Measurements from ENCODE around the gene EPN1. TPM values are rescaled to one million over a fixed set of nuclear protein-coding genes. Genes with fewer than 3 reads are reported as not detected.

EPN1 gene
- total and polyA plus RNA-seq, 5 donors from 2014 or later: 6.3 to 46.1 (median 8.1) TPM

- H3K4me1 ChIP-seq (ENCODE audit: control insufficient read depth, insufficient read depth, low read length, poor library complexity, severe bottlenecking): peaks cover 50% of the 10 kb centered on the region
Observed at GRCh38 chr19:55656988-55657747, 17.9 kb upstream of the EPN1 start.

GRCh38 chr19:55658846-55659459 is 16.1 kb upstream of the EPN1 start:
- Mint-ChIP-seq H3K36me3 (peaks cover 36% of the 10 kb centered on the region), H3K27me3 (peaks cover 7% of the 10 kb centered on the region), H3K4me1 (peaks cover 7 to 64% (median 41%) of the 10 kb centered on the region in 4 donors), H3K27ac (no peak overlapping the region), H3K4me3 (peak overlapping the region in 3 of 4 donors; percentile 36 to 91 (median 75)), H3K9me3 (peaks cover 0 to 2% (median 0%) of the 10 kb centered on the region in 7 donors)
- Histone ChIP-seq H3K4me3 (ENCODE audit: low read depth, low read length) (no peak overlapping the region), H3K27ac (ENCODE audit: insufficient read depth, low read length, poor library complexity, severe bottlenecking) (peak overlapping the region; percentile 55), H3K36me3 (ENCODE audit: control insufficient read depth, insufficient read depth, low read length) (peaks cover 52% of the 10 kb centered on the region), H3K27me3 (ENCODE audit: control insufficient read depth, insufficient read depth, low read length) (no peaks in the 10 kb centered on the region), H3K4me1 (ENCODE audit: control insufficient read depth, insufficient read depth, low read length, poor library complexity, severe bottlenecking) (peaks cover 50% of the 10 kb centered on the region), H3K9me3 (ENCODE audit: control insufficient read depth in 2 of 2, low read length in 2 of 2) (no peaks in the 10 kb centered on the region)
- no peak for ATAC-seq (ENCODE audit: low read depth in 2 of 2)
- DNase-seq: no peak

More at GRCh38 chr19:55656988-55657747, 17.9 kb upstream of the EPN1 start:
- peak overlapping the region; percentile 55 for H3K27ac ChIP-seq (ENCODE audit: insufficient read depth, low read length, poor library complexity, severe bottlenecking)
- Mint-ChIP-seq H3K27me3 (peaks cover 14% of the 10 kb centered on the region), H3K36me3 (peaks cover 24% of the 10 kb centered on the region), H3K4me1 (peaks cover 7 to 57% (median 36%) of the 10 kb centered on the region in 4 donors), H3K9me3 (peaks cover 0 to 2% (median 0%) of the 10 kb centered on the region in 7 donors), H3K4me3 (peak overlapping the region; percentile 91 to 97 (median 94)), H3K27ac (peak overlapping the region; percentile 85 to 98 (median 86))
- ATAC-seq (ENCODE audit: low read depth in 2 of 2): no peak
- H3K36me3 ChIP-seq (ENCODE audit: control insufficient read depth, insufficient read depth, low read length): peaks cover 36% of the 10 kb centered on the region
- no peak for DNase-seq
- no peaks in the 10 kb centered on the region for H3K9me3 ChIP-seq (ENCODE audit: control insufficient read depth in 2 of 2, low read length in 2 of 2)
- H3K4me3 ChIP-seq (ENCODE audit: low read depth, low read length): peak overlapping the region; percentile 93
- H3K27me3 ChIP-seq (ENCODE audit: control insufficient read depth, insufficient read depth, low read length): no peaks in the 10 kb centered on the region

GRCh38 chr19:55659822-55660221 is 15.2 kb upstream of the EPN1 start:
- ATAC-seq (ENCODE audit: low read depth in 2 of 2) (no peak), DNase-seq (no peak)
- Mint-ChIP-seq H3K36me3 (peaks cover 42% of the 10 kb centered on the region), H3K27ac (peak overlapping the region; percentile 32 to 59 (median 47)), H3K9me3 (no peaks in the 10 kb centered on the region), H3K4me3 (peak overlapping the region; percentile 36 to 91 (median 76)), H3K4me1 (peaks cover 7 to 69% (median 41%) of the 10 kb centered on the region in 4 donors), H3K27me3 (no peaks in the 10 kb centered on the region)
- no peaks in the 10 kb centered on the region for H3K27me3 ChIP-seq (ENCODE audit: control insufficient read depth, insufficient read depth, low read length)
- no peak overlapping the region for H3K27ac ChIP-seq (ENCODE audit: insufficient read depth, low read length, poor library complexity, severe bottlenecking)
- no peak overlapping the region for H3K4me3 ChIP-seq (ENCODE audit: low read depth, low read length)
- peaks cover 61% of the 10 kb centered on the region for H3K36me3 ChIP-seq (ENCODE audit: control insufficient read depth, insufficient read depth, low read length)
- H3K9me3 ChIP-seq (ENCODE audit: control insufficient read depth in 2 of 2, low read length in 2 of 2): no peaks in the 10 kb centered on the region
- peaks cover 50% of the 10 kb centered on the region for H3K4me1 ChIP-seq (ENCODE audit: control insufficient read depth, insufficient read depth, low read length, poor library complexity, severe bottlenecking)

- H3K36me3 Mint-ChIP-seq: peaks cover 45% of the 10 kb centered on the region
- Histone ChIP-seq H3K27me3 (ENCODE audit: control insufficient read depth, insufficient read depth, low read length) (no peaks in the 10 kb centered on the region), H3K36me3 (ENCODE audit: control insufficient read depth, insufficient read depth, low read length) (peaks cover 64% of the 10 kb centered on the region), H3K4me1 (ENCODE audit: control insufficient read depth, insufficient read depth, low read length, poor library complexity, severe bottlenecking) (peaks cover 50% of the 10 kb centered on the region), H3K9me3 (ENCODE audit: control insufficient read depth in 2 of 2, low read length in 2 of 2) (no peaks in the 10 kb centered on the region), H3K27ac (ENCODE audit: insufficient read depth, low read length, poor library complexity, severe bottlenecking) (no peak overlapping the region), H3K4me3 (ENCODE audit: low read depth, low read length) (no peak overlapping the region)
- H3K4me1 Mint-ChIP-seq: peaks cover 7 to 70% (median 41%) of the 10 kb centered on the region in 4 donors
- H3K27me3 Mint-ChIP-seq: no peaks in the 10 kb centered on the region
- ATAC-seq (ENCODE audit: low read depth in 2 of 2) (no peak), DNase-seq (no peak)
- H3K9me3 Mint-ChIP-seq: no peaks in the 10 kb centered on the region
- H3K4me3 Mint-ChIP-seq: peak overlapping the region in 1 of 4 donors; percentile 79
- H3K27ac Mint-ChIP-seq: peak overlapping the region in 1 of 3 donors; percentile 32
Observed at GRCh38 chr19:55660404-55660803, 14.6 kb upstream of the EPN1 start.

GRCh38 chr19:55660991-55661390 is 14.0 kb upstream of the EPN1 start:
- peaks cover 44% of the 10 kb centered on the region for H3K4me1 ChIP-seq (ENCODE audit: control insufficient read depth, insufficient read depth, low read length, poor library complexity, severe bottlenecking)
- H3K27me3 ChIP-seq (ENCODE audit: control insufficient read depth, insufficient read depth, low read length): no peaks in the 10 kb centered on the region
- no peaks in the 10 kb centered on the region for H3K27me3 Mint-ChIP-seq
- no peak overlapping the region for H3K27ac Mint-ChIP-seq
- peaks cover 7 to 67% (median 37%) of the 10 kb centered on the region in 4 donors for H3K4me1 Mint-ChIP-seq
- no peak overlapping the region for H3K4me3 ChIP-seq (ENCODE audit: low read depth, low read length)
- H3K4me3 Mint-ChIP-seq: peak overlapping the region in 1 of 4 donors; percentile 79
- DNase-seq: no peak
- no peaks in the 10 kb centered on the region for H3K9me3 Mint-ChIP-seq
- no peak for ATAC-seq (ENCODE audit: low read depth in 2 of 2)
- H3K36me3 Mint-ChIP-seq: peaks cover 44% of the 10 kb centered on the region
- no peak overlapping the region for H3K27ac ChIP-seq (ENCODE audit: insufficient read depth, low read length, poor library complexity, severe bottlenecking)
- peaks cover 67% of the 10 kb centered on the region for H3K36me3 ChIP-seq (ENCODE audit: control insufficient read depth, insufficient read depth, low read length)
- H3K9me3 ChIP-seq (ENCODE audit: control insufficient read depth in 2 of 2, low read length in 2 of 2): no peaks in the 10 kb centered on the region

- H3K4me3 Mint-ChIP-seq: peak overlapping the region in 2 of 4 donors; percentile 62 to 82
- no peak for ATAC-seq (ENCODE audit: low read depth in 2 of 2)
- peaks cover 7 to 65% (median 29%) of the 10 kb centered on the region in 4 donors for H3K4me1 Mint-ChIP-seq
- DNase-seq: no peak
- H3K27ac ChIP-seq (ENCODE audit: insufficient read depth, low read length, poor library complexity, severe bottlenecking): no peak overlapping the region
- H3K4me1 ChIP-seq (ENCODE audit: control insufficient read depth, insufficient read depth, low read length, poor library complexity, severe bottlenecking): peaks cover 36% of the 10 kb centered on the region
- H3K36me3 ChIP-seq (ENCODE audit: control insufficient read depth, insufficient read depth, low read length): peaks cover 75% of the 10 kb centered on the region
- no peak overlapping the region for H3K4me3 ChIP-seq (ENCODE audit: low read depth, low read length)
- H3K27me3 Mint-ChIP-seq: no peaks in the 10 kb centered on the region
- H3K9me3 ChIP-seq (ENCODE audit: control insufficient read depth in 2 of 2, low read length in 2 of 2): no peaks in the 10 kb centered on the region
- peak overlapping the region in 1 of 3 donors; percentile 71 for H3K27ac Mint-ChIP-seq
- H3K9me3 Mint-ChIP-seq: no peaks in the 10 kb centered on the region
- H3K36me3 Mint-ChIP-seq: peaks cover 44% of the 10 kb centered on the region
- H3K27me3 ChIP-seq (ENCODE audit: control insufficient read depth, insufficient read depth, low read length): no peaks in the 10 kb centered on the region
Observed at GRCh38 chr19:55661826-55662225, 13.2 kb upstream of the EPN1 start.

GRCh38 chr19:55663846-55664536 is 11.0 kb upstream of the EPN1 start:
- Histone ChIP-seq H3K27ac (ENCODE audit: insufficient read depth, low read length, poor library complexity, severe bottlenecking) (no peak overlapping the region), H3K9me3 (ENCODE audit: control insufficient read depth in 2 of 2, low read length in 2 of 2) (no peaks in the 10 kb centered on the region), H3K36me3 (ENCODE audit: control insufficient read depth, insufficient read depth, low read length) (peaks cover 90% of the 10 kb centered on the region), H3K27me3 (ENCODE audit: control insufficient read depth, insufficient read depth, low read length) (no peaks in the 10 kb centered on the region), H3K4me3 (ENCODE audit: low read depth, low read length) (no peak overlapping the region), H3K4me1 (ENCODE audit: control insufficient read depth, insufficient read depth, low read length, poor library complexity, severe bottlenecking) (peaks cover 14% of the 10 kb centered on the region)
- Mint-ChIP-seq H3K4me3 (peak overlapping the region in 1 of 4 donors; percentile 22), H3K4me1 (peaks cover 0 to 57% (median 15%) of the 10 kb centered on the region in 4 donors), H3K36me3 (peaks cover 37% of the 10 kb centered on the region), H3K27me3 (no peaks in the 10 kb centered on the region), H3K9me3 (no peaks in the 10 kb centered on the region), H3K27ac (peak overlapping the region in 1 of 3 donors; percentile 52)
- DNase-seq (no peak), ATAC-seq (ENCODE audit: low read depth in 2 of 2) (no peak)

All from CD4-positive, CD25-positive, alpha-beta regulatory T cell (primary cell).